Measurements from ENCODE around the gene CTU2. TPM values are rescaled to one million over a fixed set of nuclear protein-coding genes. Genes with fewer than 3 reads are reported as not detected.

CTU2 gene
- total RNA-seq, 3 donors from 2014 or later (not counting 1 experiment from before 2014, with no cell fraction given): 36.6 to 43.3 (median 39.9) TPM

- 94% methylated on average over 12 of the region's 12 CpGs for WGBS (ENCODE audit: insufficient coverage)
- no peak for TF ChIP-seq CTCF (IDR thresholded peaks at IDR 0.05)
- H3K27ac Mint-ChIP-seq: no peak overlapping the region
- Histone ChIP-seq H3K27me3 (ENCODE audit: control insufficient read depth, insufficient read depth, low read length) (no peaks in the 10 kb centered on the region), H3K36me3 (ENCODE audit: control insufficient read depth, insufficient read depth, low read length) (peaks cover 8% of the 10 kb centered on the region), H3K27ac (ENCODE audit: low read length) (no peak overlapping the region), H3K4me1 (ENCODE audit: control insufficient read depth, insufficient read depth, low read length) (peaks cover 19% of the 10 kb centered on the region), H3K4me3 (ENCODE audit: low read length) (no peak overlapping the region), H3K9me3 (ENCODE audit: control insufficient read depth, insufficient read depth, low read length) (no peaks in the 10 kb centered on the region)
- DNase-seq (no peak), ATAC-seq (no peak)
- H3K27me3 Mint-ChIP-seq (ENCODE audit: low read depth in 2 of 2): no peaks in the 10 kb centered on the region
- no peaks in the 10 kb centered on the region for H3K9me3 Mint-ChIP-seq
- peaks cover 7 to 17% of the 10 kb centered on the region in 2 donors for H3K4me1 Mint-ChIP-seq
- intact Hi-C loops (cut with micrococcal nuclease): no loop called here
- no peak overlapping the region for H3K4me3 Mint-ChIP-seq
- H3K36me3 Mint-ChIP-seq: no peaks in the 10 kb centered on the region
Measured at GRCh38 chr16:88750854-88751253, 44.6 kb downstream of the CTU2 start.

- 93% methylated on average over 16 of the region's 16 CpGs for WGBS (ENCODE audit: insufficient coverage)
- Mint-ChIP-seq H3K4me1 (peaks cover 4 to 7% of the 10 kb centered on the region in 2 donors), H3K27me3 (ENCODE audit: low read depth in 2 of 2) (no peaks in the 10 kb centered on the region), H3K9me3 (no peaks in the 10 kb centered on the region), H3K27ac (no peak overlapping the region), H3K4me3 (no peak overlapping the region), H3K36me3 (no peaks in the 10 kb centered on the region)
- intact Hi-C loops (cut with micrococcal nuclease): no loop called here
- Histone ChIP-seq H3K36me3 (ENCODE audit: control insufficient read depth, insufficient read depth, low read length) (peaks cover 8% of the 10 kb centered on the region), H3K27me3 (ENCODE audit: control insufficient read depth, insufficient read depth, low read length) (no peaks in the 10 kb centered on the region), H3K4me3 (ENCODE audit: low read length) (no peak overlapping the region), H3K9me3 (ENCODE audit: control insufficient read depth, insufficient read depth, low read length) (no peaks in the 10 kb centered on the region), H3K27ac (ENCODE audit: low read length) (no peak overlapping the region), H3K4me1 (ENCODE audit: control insufficient read depth, insufficient read depth, low read length) (peaks cover 15% of the 10 kb centered on the region)
- ATAC-seq (no peak), DNase-seq (no peak)
- no peak for TF ChIP-seq CTCF (IDR thresholded peaks at IDR 0.05)
Measured at GRCh38 chr16:88752386-88753002, 46.2 kb downstream of the CTU2 start.

- WGBS (ENCODE audit: insufficient coverage): 77% methylated on average over 3 of the region's 13 CpGs
- peaks cover 5 to 13% of the 10 kb centered on the region in 2 donors for H3K4me1 Mint-ChIP-seq
Measured at GRCh38 chr16:88753191-88753590, 46.9 kb downstream of the CTU2 start.

More at GRCh38 chr16:88753191-88753590, 46.9 kb downstream of the CTU2 start:
- Mint-ChIP-seq H3K27ac (peak overlapping the region in 1 of 2 donors; percentile 37), H3K4me3 (no peak overlapping the region), H3K36me3 (no peaks in the 10 kb centered on the region), H3K9me3 (no peaks in the 10 kb centered on the region), H3K27me3 (ENCODE audit: low read depth in 2 of 2) (no peaks in the 10 kb centered on the region)
- Histone ChIP-seq H3K4me3 (ENCODE audit: low read length) (no peak overlapping the region), H3K36me3 (ENCODE audit: control insufficient read depth, insufficient read depth, low read length) (peaks cover 4% of the 10 kb centered on the region), H3K4me1 (ENCODE audit: control insufficient read depth, insufficient read depth, low read length) (peaks cover 16% of the 10 kb centered on the region), H3K27me3 (ENCODE audit: control insufficient read depth, insufficient read depth, low read length) (no peaks in the 10 kb centered on the region), H3K9me3 (ENCODE audit: control insufficient read depth, insufficient read depth, low read length) (no peaks in the 10 kb centered on the region), H3K27ac (ENCODE audit: low read length) (no peak overlapping the region)
- ATAC-seq (no peak), DNase-seq (no peak)
- intact Hi-C loops (cut with micrococcal nuclease): no loop called here
- no peak for TF ChIP-seq CTCF (IDR thresholded peaks at IDR 0.05)
